Upper lobe of left lung (tissue), 6 donors: ENCODE data around the gene FLCN. TPM values are rescaled to one million over a fixed set of nuclear protein-coding genes. Genes with fewer than 3 reads are reported as not detected.

Source experiments
- ATAC-seq, 2 donors: fragments of 200-7000 bp; cut with Tn5 transposase; one replicate each; pipeline ENCODE4 v1.9.1; 2022; ENCODE audit warnings: mild to moderate bottlenecking in 2 of 2, moderate library complexity in 2 of 2; ENCODE audit not compliant: low FRiP score in 2 of 2
- DNase-seq, 2 donors: peaks; one replicate each; pipeline ENCODE4 v3.0.0-alpha.2; 2019 to 2020
- H3K27ac ChIP-seq, 4 donors: fragments of 200-600 bp; sonication (generic); one replicate each; pipeline ENCODE4 v1.5.1; 2016 to 2019
- H3K27me3 ChIP-seq, 4 donors: fragments of 200-600 bp; sonication (generic); one replicate each; pipeline ENCODE4 v1.5.1; 2017 to 2019
- H3K36me3 ChIP-seq, 4 donors: fragments of 200-600 bp; sonication (generic); one replicate each; pipeline ENCODE4 v1.5.1; 2016 to 2019
- H3K4me1 ChIP-seq, 4 donors: fragments of 200-600 bp; sonication (generic); one replicate each; pipeline ENCODE4 v1.5.1; 2018 to 2019
- H3K4me3 ChIP-seq, 4 donors: fragments of 200-600 bp; sonication (generic); one replicate each; pipeline ENCODE4 v1.5.1; 2017 to 2019; ENCODE audit warnings: mild to moderate bottlenecking in 2 of 4, moderate library complexity in 1 of 4
- H3K9me3 ChIP-seq, 4 donors: fragments of 200-600 bp; sonication (generic); one replicate each; pipeline ENCODE4 v1.5.1; 2018 to 2019
- EP300 ChIP-seq, 4 donors: sonication (generic); formaldehyde crosslinking; IDR thresholded peaks; one replicate each; pipeline ENCODE4 v1.5.1; 2017; ENCODE audit warnings: antibody characterized with exemption in 4 of 4, control low read depth in 2 of 4
- POLR2A ChIP-seq, 4 donors: fragments of 450-650 bp; IDR thresholded peaks; one replicate each; pipeline ENCODE4 v1.5.1; 2016 to 2017; ENCODE audit warnings: antibody characterized with exemption in 4 of 4, mild to moderate bottlenecking in 2 of 4
- POLR2AphosphoS5 ChIP-seq, 2 donors: sonication (generic); formaldehyde crosslinking; IDR thresholded peaks; one replicate each; pipeline ENCODE4 v1.5.1; 2017; ENCODE audit warnings: antibody characterized with exemption in 2 of 2
- WGBS, 2 donors: methylation state at CpG; one replicate each; pipeline ENCODE4 v1.1.5; 2017 to 2018; 5-methylcytosine and 5-hydroxymethylcytosine counted together
- total RNA-seq, 6 donors: library from RNA; depleted of rRNA in 4 of 6; stranded (reverse); fragments of >200 nt in 4 of 6; gene quantifications; one replicate each; pipeline versions ENCODE4 v1.1.0 to v1.2.1, GENCODE V29; 2016 to 2021
- TF ChIP-seq, protein P1 (sequence below), 6 experiments: fragments of 450-650 bp in 4 of 6; fragments of 200-600 bp in 2 of 6; sonication (generic) in 2 of 6; IDR thresholded peaks; one replicate each; pipeline ENCODE4 v1.5.1; 2016 to 2019; ENCODE audit warnings: antibody characterized with exemption in 6 of 6
- donor health status: DM: no; HTN: no; CAD: no; lungs with moderate emphysema.
- donor health status: DM: no; HTN: yes; CAD: no; lungs with severe emphysema.

The FLCN gene
- total RNA-seq, 6 donors from 2014 or later, result 62.3 to 420 (median 103) TPM

DNA sequence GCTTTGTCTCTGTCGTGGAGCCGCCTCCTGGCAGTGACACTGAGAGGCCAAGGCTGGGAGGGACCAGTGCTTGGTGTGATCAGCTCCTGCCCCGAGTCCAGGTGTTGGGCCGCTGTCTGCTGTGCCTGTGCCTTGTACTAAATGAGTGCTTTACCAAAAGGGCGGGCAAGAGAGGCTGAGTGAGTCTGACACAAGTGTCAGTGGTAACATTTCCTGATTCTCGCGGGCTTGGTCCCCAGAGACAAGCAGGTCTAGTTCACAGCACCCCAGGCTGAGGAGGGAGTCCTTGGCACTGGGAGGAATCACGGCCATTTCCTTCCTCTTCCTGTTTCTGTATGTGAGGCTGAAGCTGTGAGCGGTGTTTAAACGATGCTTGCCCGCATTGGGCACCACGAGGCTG is 61.1 kb downstream of the FLCN start:
- peak overlapping the region in 2 of 4 donors; percentile 11 to 22 for H3K27ac ChIP-seq
- TF ChIP-seq POLR2A (IDR thresholded peaks at IDR 0.05), result no peak
- TF ChIP-seq, protein P1, sequence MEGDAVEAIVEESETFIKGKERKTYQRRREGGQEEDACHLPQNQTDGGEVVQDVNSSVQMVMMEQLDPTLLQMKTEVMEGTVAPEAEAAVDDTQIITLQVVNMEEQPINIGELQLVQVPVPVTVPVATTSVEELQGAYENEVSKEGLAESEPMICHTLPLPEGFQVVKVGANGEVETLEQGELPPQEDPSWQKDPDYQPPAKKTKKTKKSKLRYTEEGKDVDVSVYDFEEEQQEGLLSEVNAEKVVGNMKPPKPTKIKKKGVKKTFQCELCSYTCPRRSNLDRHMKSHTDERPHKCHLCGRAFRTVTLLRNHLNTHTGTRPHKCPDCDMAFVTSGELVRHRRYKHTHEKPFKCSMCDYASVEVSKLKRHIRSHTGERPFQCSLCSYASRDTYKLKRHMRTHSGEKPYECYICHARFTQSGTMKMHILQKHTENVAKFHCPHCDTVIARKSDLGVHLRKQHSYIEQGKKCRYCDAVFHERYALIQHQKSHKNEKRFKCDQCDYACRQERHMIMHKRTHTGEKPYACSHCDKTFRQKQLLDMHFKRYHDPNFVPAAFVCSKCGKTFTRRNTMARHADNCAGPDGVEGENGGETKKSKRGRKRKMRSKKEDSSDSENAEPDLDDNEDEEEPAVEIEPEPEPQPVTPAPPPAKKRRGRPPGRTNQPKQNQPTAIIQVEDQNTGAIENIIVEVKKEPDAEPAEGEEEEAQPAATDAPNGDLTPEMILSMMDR (IDR thresholded peaks at IDR 0.05), result no peak
- DNase-seq, result no peak
- H3K27me3 ChIP-seq, result no peaks in the 10 kb centered on the region
- peaks cover 13 to 24% (median 20%) of the 10 kb centered on the region in 4 donors for H3K4me1 ChIP-seq
- 63 to 64% methylated on average over 11 to 12 of the region's 12 CpGs for WGBS, 2 donors
- no peak overlapping the region for H3K4me3 ChIP-seq
- peak in 1 of 2 donors; percentile 16 for ATAC-seq
- H3K36me3 ChIP-seq, result peaks cover 36 to 100% (median 85%) of the 10 kb centered on the region in 4 donors
- H3K9me3 ChIP-seq, result no peaks in the 10 kb centered on the region

DNA sequence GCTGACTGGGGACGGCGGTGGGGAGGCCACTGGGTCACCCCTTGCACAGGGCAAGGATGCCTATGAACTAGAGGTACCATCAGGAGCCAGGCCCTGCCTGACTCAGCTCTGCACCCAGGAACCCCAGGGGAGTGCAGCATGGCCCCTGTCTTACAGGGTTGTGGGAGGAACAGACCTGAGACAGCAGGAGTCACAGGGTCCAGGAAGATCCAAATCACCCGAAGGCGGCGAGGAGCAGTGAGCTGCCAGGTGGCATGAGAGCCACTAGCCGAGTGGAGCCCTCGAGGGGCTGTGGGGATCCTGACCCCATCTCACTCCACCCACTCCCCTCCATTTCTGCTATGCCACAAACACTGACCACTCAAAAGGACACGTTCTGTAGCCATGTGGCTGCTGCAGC is 61.6 kb downstream of the FLCN start:
- H3K27me3 ChIP-seq, result no peaks in the 10 kb centered on the region
- WGBS, 2 donors, result 89 to 96% methylated on average over 5 to 8 of the region's 8 CpGs
- no peaks in the 10 kb centered on the region for H3K9me3 ChIP-seq
- no peak for TF ChIP-seq EP300 (IDR thresholded peaks at IDR 0.05)
- TF ChIP-seq, protein P1 (IDR thresholded peaks at IDR 0.05), result no peak
- no peak for TF ChIP-seq POLR2A (IDR thresholded peaks at IDR 0.05)
- no peak for TF ChIP-seq POLR2AphosphoS5 (IDR thresholded peaks at IDR 0.05)
- no peak for ATAC-seq
- H3K27ac ChIP-seq, result peak overlapping the region in 2 of 4 donors; percentile 11 to 22
- no peak overlapping the region for H3K4me3 ChIP-seq
- DNase-seq, result peak in 1 of 2 donors; percentile 33
- H3K4me1 ChIP-seq, result peaks cover 18 to 28% (median 25%) of the 10 kb centered on the region in 4 donors
- H3K36me3 ChIP-seq, result peaks cover 32 to 96% (median 79%) of the 10 kb centered on the region in 4 donors

DNA sequence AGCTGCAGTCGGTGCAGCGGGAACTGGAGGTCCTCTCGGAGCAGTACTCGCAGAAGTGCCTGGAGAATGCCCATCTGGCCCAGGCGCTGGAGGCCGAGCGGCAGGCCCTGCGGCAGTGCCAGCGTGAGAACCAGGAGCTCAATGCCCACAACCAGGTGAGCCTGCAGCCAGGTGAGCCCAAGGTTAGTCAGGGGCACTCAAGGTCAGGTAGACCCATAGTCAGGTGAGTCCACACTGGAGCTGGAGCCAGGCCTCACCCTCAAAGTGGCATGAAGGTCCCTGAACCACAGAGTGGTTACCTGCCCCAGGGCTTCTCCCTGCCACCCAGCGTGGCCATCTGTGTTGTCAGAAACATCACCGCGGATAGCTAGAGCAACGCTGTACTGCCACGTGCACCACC is 63.0 kb downstream of the FLCN start:
- ATAC-seq (no peak), DNase-seq (peak in 1 of 2 donors; percentile 46)
- Histone ChIP-seq H3K4me3 (no peak overlapping the region), H3K27me3 (no peaks in the 10 kb centered on the region), H3K4me1 (peaks cover 21 to 31% (median 27%) of the 10 kb centered on the region in 4 donors), H3K9me3 (no peaks in the 10 kb centered on the region), H3K36me3 (peaks cover 21 to 92% (median 66%) of the 10 kb centered on the region in 4 donors), H3K27ac (peak overlapping the region in 2 of 4 donors; percentile 10 to 77)
- TF ChIP-seq POLR2AphosphoS5 (IDR thresholded peaks at IDR 0.05) (no peak), POLR2A (IDR thresholded peaks at IDR 0.05) (no peak), EP300 (IDR thresholded peaks at IDR 0.05) (no peak)
- TF ChIP-seq, protein P1 (IDR thresholded peaks at IDR 0.05), result no peak
- 98 to 100% methylated on average over 7 to 14 of the region's 14 CpGs for WGBS, 2 donors

DNA sequence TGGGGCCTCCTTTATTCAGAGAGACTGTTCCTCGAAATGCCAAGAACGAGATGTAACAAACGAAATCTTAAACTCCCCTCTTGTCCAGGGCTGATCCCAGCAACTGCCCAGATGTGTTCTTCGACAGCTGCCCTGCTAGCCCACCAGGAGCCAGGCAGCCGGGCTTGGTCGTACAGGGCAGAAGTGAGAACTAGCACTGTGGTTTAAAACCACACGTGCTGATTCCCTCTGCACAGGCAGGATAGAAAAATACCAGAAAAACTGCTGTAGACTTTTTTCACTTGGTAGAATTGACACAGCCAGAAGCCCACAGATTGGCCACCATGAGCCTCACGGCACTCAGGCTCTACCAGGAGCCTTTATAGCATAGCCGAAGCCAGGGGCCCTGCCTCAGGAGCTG is 64.0 kb downstream of the FLCN start:
- Histone ChIP-seq H3K27ac (peak overlapping the region; percentile 10 to 77 (median 27)), H3K36me3 (peaks cover 16 to 92% (median 64%) of the 10 kb centered on the region in 4 donors), H3K9me3 (no peaks in the 10 kb centered on the region), H3K4me3 (no peak overlapping the region), H3K27me3 (no peaks in the 10 kb centered on the region), H3K4me1 (peaks cover 21 to 31% (median 27%) of the 10 kb centered on the region in 4 donors)
- WGBS, 2 donors, result 86% methylated on average over 4 to 9 of the region's 9 CpGs
- ATAC-seq, result no peak
- DNase-seq, result peak in 1 of 2 donors; percentile 14
- TF ChIP-seq, protein P1 (IDR thresholded peaks at IDR 0.05), result no peak
- TF ChIP-seq POLR2AphosphoS5 (IDR thresholded peaks at IDR 0.05), result no peak
- TF ChIP-seq EP300 (IDR thresholded peaks at IDR 0.05), result no peak
- TF ChIP-seq POLR2A (IDR thresholded peaks at IDR 0.05), result no peak
